Stimulated activated CD8-positive, alpha-beta memory T cell treated with anti-CD3 and anti-CD28 coated beads, Interleukin-15, amount 100 ng/mL, for 4 hours (primary cell): ENCODE measurements around the gene TOE1.

Experiments
- DNase-seq, 2 donors: peaks; one replicate each; pipeline ENCODE4 v3.0.0-alpha.2; 2020; ENCODE audit warnings: low read depth in 2 of 2

Gene TOE1

GRCh38 chr1:45326627-45327623, 13.0 kb upstream of the TOE1 start, which contains the start of gene HPDL:
Gene HPDL, plus strand, starts transcription at chr1:45326895. Its CDS starts 254 bp downstream, at chr1:45327149.
- DNase-seq = peak; percentile 40 to 58

- DNase-seq = no peak
These were observed 12.1 kb upstream of the TOE1 start for GRCh38 chr1:45327644-45328515.

- no peak for DNase-seq
These were observed 11.3 kb upstream of the TOE1 start for GRCh38 chr1:45328680-45329079.

GRCh38 chr1:45329445-45329844, 10.5 kb upstream of the TOE1 start:
- no peak for DNase-seq

- no peak for DNase-seq
These were observed 8.3 kb upstream of the TOE1 start for GRCh38 chr1:45331436-45332345.

- no peak for DNase-seq
These were observed 7.6 kb upstream of the TOE1 start for GRCh38 chr1:45332346-45332720.

- no peak for DNase-seq
These were observed 5.4 kb upstream of the TOE1 start for GRCh38 chr1:45334308-45335245.

- DNase-seq = no peak
These were observed 4.1 kb upstream of the TOE1 start for GRCh38 chr1:45335855-45336324.

GRCh38 chr1:45337630-45338325, 2.2 kb upstream of the TOE1 start:
- DNase-seq = no peak

GRCh38 chr1:45340816-45341466, 971 bp downstream of the TOE1 start:
- DNase-seq = no peak

GRCh38 chr1:45344499-45344898, 4.5 kb downstream of the TOE1 start:
- DNase-seq = no peak

- DNase-seq = no peak
These were observed 5.0 kb downstream of the TOE1 start for GRCh38 chr1:45345014-45345413.

- no peak for DNase-seq
These were observed 6.5 kb downstream of the TOE1 start for GRCh38 chr1:45346473-45346872.

GRCh38 chr1:45348020-45348419, 8.1 kb downstream of the TOE1 start:
- no peak for DNase-seq

GRCh38 chr1:45348609-45348965, 8.6 kb downstream of the TOE1 start:
- no peak for DNase-seq

GRCh38 chr1:45348966-45349677, 9.2 kb downstream of the TOE1 start:
- no peak for DNase-seq

- DNase-seq = no peak
These were observed 11.5 kb downstream of the TOE1 start for GRCh38 chr1:45351508-45351907.

- DNase-seq = no peak
These were observed 13.7 kb downstream of the TOE1 start for GRCh38 chr1:45353685-45354084.
